A549 (cell line): ENCODE results near the gene PTPRG.

Source experiments
- CEBPB ChIP-seq, 2 experiments: fragments of >200 bp in 1 of 2; sonication (Bioruptor Twin) in 1 of 2; formaldehyde crosslinking in 1 of 2; IDR thresholded peaks; 2 replicates each; pipeline ENCODE4 v1.6.1; 2012 to 2016
- EP300 ChIP-seq, 2 experiments: fragments of >200 bp; sonication (Bioruptor Twin); formaldehyde crosslinking; IDR thresholded peaks; 2 replicates in 1 of 2; 3 replicates in 1 of 2; pipeline ENCODE4 v1.6.1; 2016 to 2017
- KDM1A ChIP-seq: fragments of 200-600 bp; sonication (generic); IDR thresholded peaks from 2 replicates; pipeline ENCODE4 v1.6.1; 2016; ENCODE audit warnings: low read depth, mild to moderate bottlenecking
- POLR2A ChIP-seq: IDR thresholded peaks from 2 replicates; pipeline ENCODE4 v1.6.1; 2012; ENCODE audit warnings: mild to moderate bottlenecking, low read length
- SMC3 ChIP-seq: fragments of >200 bp; sonication (Bioruptor Twin); formaldehyde crosslinking; IDR thresholded peaks from 3 replicates; pipeline ENCODE4 v1.6.1; 2018; ENCODE audit warnings: inconsistent platforms

GRCh38 chr3:61748288-61748687, 186.9 kb downstream of the PTPRG start:
- no peak for TF ChIP-seq SMC3
- no peak for TF ChIP-seq KDM1A
- no peak for TF ChIP-seq EP300 (IDR thresholded peaks at IDR 0.05)
- no peak for TF ChIP-seq POLR2A
- no peak for TF ChIP-seq CEBPB (IDR thresholded peaks at IDR 0.05)
